ENCODE results near the gene CHID1.

The CHID1 gene

GRCh38 chr11:910589-911030, at the start of gene CHID1:
Gene CHID1 (minus strand): TSS chr11:910810. CDS start chr11:904816, 5,994 bp downstream.
- peak; percentile 87 to 90 for DNase-seq (ENCODE audit: low read depth in 1 of 2, low spot score in 1 of 2)
- TF ChIP-seq JUND (IDR thresholded peaks at IDR 0.05; ENCODE audit: low read depth): no peak
- in situ Hi-C loops (cut with HindIII; ENCODE audit: low pct_unique_long_range_greater_than_20kb, low sequenced_read_pairs): no loop called here

GRCh38 chr11:959608-960007, 49.0 kb upstream of the CHID1 start:
- TF ChIP-seq JUND (IDR thresholded peaks at IDR 0.05; ENCODE audit: low read depth): no peak
- in situ Hi-C loops (cut with HindIII; ENCODE audit: low pct_unique_long_range_greater_than_20kb, low sequenced_read_pairs): no loop called here
- no peak for DNase-seq (ENCODE audit: low read depth in 1 of 2, low spot score in 1 of 2)

DNA sequence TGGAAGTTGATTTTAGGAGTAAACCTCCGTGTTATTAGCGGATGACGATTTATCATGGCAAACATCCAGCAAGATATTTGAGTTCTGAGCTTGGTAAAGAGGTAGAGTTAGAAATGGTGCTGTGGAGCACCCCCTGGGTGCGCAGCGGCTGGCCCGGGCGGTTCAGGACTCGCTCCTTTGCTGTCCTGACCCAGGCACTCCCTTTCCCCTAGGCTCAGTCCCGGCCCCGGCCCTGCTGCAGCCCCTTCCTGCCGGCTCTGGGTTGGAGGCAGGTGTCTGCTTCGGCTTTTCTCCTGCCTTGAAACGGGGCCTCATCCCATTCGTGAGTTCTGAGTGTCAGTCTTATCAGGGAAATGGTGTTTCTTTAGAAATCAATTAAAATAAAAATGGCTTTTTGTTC, 48.4 kb upstream of the CHID1 start:
- in situ Hi-C loops (cut with HindIII; ENCODE audit: low pct_unique_long_range_greater_than_20kb, low sequenced_read_pairs): no loop called here
- TF ChIP-seq JUND (IDR thresholded peaks at IDR 0.05; ENCODE audit: low read depth): no peak
- DNase-seq (ENCODE audit: low read depth in 1 of 2, low spot score in 1 of 2): no peak

DNA sequence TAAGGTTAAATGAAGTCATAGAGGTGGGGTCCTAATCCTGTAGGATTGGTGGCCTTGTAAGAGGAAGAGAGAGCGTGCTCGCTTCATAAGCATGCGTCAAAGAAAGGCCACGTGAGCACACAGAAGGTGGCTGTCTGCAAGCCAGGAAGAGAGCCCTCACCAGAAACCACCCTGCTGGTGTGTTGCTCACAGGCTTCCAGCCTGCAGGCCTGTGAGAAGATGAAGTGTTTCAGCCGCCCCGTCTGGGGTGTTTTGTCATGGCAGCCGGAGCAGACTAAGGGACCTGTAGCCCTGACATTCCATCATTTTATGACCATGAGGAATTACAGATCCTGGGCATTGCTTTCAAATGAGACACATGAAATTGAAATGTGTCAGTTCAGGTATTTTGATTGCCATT, 47.5 kb upstream of the CHID1 start:
- in situ Hi-C loops (cut with HindIII; ENCODE audit: low pct_unique_long_range_greater_than_20kb, low sequenced_read_pairs): no loop called here
- DNase-seq (ENCODE audit: low read depth in 1 of 2, low spot score in 1 of 2): no peak
- no peak for TF ChIP-seq JUND (IDR thresholded peaks at IDR 0.05; ENCODE audit: low read depth)

DNA sequence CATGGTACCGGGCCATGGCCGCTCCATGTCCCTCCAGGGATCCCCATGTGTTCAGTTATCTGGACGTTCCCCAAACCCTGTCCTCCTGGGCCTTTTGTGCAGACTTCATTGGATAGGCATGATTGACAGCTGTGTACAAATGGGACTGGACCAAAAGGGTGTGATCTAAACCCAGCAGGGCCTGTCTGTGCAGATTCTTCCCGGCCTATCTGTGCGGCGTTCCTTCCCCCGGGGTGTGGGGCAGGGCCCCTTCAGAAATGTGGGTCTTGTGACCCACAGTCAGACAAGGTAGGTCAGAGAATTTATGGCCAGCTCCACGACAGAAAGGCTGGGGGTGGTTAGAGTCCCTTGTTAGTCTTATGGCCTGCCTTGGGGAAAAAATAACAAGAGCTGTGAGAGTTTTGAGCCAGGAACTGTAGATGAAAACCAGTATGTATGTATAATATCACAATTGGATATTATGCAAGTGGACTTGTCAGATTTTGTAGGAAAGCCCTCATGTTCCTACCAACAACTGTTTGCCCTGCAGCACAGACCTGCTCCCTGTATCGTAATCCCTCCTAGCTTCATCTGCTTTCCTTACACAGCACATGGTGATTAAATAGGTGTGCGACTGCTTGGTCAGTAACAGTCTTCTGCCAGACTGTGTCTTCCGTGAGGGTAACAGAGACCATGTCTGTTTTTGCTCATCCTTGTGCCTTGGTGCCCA, 46.8 kb upstream of the CHID1 start:
- no peak for TF ChIP-seq JUND (IDR thresholded peaks at IDR 0.05; ENCODE audit: low read depth)
- in situ Hi-C loops (cut with HindIII; ENCODE audit: low pct_unique_long_range_greater_than_20kb, low sequenced_read_pairs): no loop called here

DNA sequence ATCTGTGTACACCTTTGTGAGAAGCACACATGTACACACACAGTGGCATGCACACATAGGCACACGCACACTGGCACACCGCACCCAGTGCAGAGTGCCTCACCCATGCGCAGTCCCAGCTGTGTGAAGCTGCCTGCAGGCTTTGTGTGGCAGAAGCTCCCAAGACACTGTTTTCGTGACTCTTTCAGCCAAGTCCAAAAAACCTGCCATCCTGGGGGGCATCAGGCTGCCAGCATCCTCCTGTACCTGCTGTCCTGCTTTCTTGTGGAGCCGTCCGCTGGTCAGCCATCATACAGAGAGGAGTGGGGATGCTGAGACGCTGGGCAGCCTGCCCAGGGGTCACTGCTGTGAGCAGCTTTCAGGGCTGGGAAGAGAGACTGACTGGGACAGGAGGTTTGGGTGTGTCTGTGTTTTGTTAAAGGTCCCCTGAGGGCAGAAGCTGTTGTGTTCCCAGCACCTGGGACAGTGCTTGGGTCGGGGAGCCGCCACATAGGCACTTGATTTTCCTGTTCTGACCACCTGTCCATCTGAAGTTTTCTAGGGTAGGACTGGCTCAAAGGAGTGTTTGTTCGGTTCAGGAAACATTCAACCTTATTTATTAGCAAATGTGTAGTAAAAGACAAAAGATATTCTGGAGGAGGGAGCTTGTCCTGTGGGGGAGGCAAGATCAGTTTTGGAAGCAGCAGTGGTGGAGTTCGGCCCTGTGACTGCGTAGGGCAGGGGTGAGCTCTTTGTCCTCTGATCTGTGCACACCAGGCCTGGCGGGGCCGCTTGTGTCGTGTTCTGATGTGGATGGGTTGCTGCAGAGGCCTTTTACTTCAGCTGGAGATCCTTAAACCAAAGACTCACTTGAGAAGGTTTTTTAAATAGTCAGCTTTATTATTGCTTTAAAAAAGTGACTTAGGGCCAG, 44.8 kb upstream of the CHID1 start:
- in situ Hi-C loops (cut with HindIII; ENCODE audit: low pct_unique_long_range_greater_than_20kb, low sequenced_read_pairs): no loop called here
- DNase-seq (ENCODE audit: low read depth in 1 of 2, low spot score in 1 of 2): peak; percentile 17 to 78
- TF ChIP-seq JUND (IDR thresholded peaks at IDR 0.05; ENCODE audit: low read depth): no peak

More for the DNA sequence above, 46.8 kb upstream of the CHID1 start:
- peak in 1 of 2 experiments; percentile 23 for DNase-seq (ENCODE audit: low read depth in 1 of 2, low spot score in 1 of 2)

- no peak for DNase-seq (ENCODE audit: low read depth in 1 of 2, low spot score in 1 of 2)
- no peak for TF ChIP-seq JUND (IDR thresholded peaks at IDR 0.05; ENCODE audit: low read depth)
- in situ Hi-C loops (cut with HindIII; ENCODE audit: low pct_unique_long_range_greater_than_20kb, low sequenced_read_pairs): no loop called here
Measured at GRCh38 chr11:954392-955153, 44.0 kb upstream of the CHID1 start.

DNA sequence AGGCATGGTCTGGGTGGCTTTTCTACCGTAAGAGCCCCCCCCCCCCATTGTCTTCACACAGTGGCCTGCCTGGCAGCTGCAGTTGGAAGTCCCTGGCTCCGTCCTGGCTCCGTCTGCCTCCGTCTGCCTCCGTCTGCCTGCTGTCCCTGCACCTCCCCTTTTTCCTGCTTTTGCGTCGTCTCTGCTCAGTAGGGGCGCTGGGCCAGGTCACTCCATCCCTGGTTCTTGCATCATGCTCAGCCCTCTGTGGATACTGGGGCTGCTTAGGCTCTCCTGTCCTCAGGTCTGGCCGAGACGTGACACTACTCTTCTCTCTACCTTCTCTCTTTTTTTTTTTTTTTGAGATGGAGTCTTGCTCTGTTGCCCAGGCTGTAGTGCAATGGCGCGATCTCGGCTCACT, 42.9 kb upstream of the CHID1 start:
- no peak for TF ChIP-seq JUND (IDR thresholded peaks at IDR 0.05; ENCODE audit: low read depth)
- in situ Hi-C loops (cut with HindIII; ENCODE audit: low pct_unique_long_range_greater_than_20kb, low sequenced_read_pairs): no loop called here
- DNase-seq (ENCODE audit: low read depth in 1 of 2, low spot score in 1 of 2): no peak

- TF ChIP-seq JUND (IDR thresholded peaks at IDR 0.05; ENCODE audit: low read depth): no peak
- in situ Hi-C loops (cut with HindIII; ENCODE audit: low pct_unique_long_range_greater_than_20kb, low sequenced_read_pairs): no loop called here
- no peak for DNase-seq (ENCODE audit: low read depth in 1 of 2, low spot score in 1 of 2)
Measured at GRCh38 chr11:952406-953385, 42.1 kb upstream of the CHID1 start.

DNA sequence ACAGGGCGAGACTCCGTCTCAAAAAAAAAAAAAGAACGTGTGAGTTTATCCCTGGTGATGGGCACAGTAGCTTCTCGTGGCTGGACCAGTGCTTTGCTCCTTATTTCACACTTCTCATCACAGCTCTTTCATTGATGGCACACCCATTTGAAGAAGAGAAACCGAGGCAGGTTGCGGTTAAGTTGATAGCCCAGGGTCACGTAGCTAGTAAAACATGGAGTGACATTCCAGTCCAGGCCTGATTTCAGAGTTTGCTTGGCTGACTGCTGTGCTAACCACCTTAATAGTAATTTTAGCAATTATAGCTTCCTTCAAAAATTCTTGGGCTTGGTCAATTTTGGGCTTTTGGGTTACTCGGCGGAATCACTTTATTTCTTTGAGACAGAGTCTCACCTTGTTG, 40.9 kb upstream of the CHID1 start:
- TF ChIP-seq JUND (IDR thresholded peaks at IDR 0.05; ENCODE audit: low read depth): no peak
- in situ Hi-C loops (cut with HindIII; ENCODE audit: low pct_unique_long_range_greater_than_20kb, low sequenced_read_pairs): no loop called here
- no peak for DNase-seq (ENCODE audit: low read depth in 1 of 2, low spot score in 1 of 2)

GRCh38 chr11:947744-948143, 37.1 kb upstream of the CHID1 start:
- DNase-seq (ENCODE audit: low read depth in 1 of 2, low spot score in 1 of 2): no peak
- TF ChIP-seq JUND (IDR thresholded peaks at IDR 0.05; ENCODE audit: low read depth): no peak
- in situ Hi-C loops (cut with HindIII; ENCODE audit: low pct_unique_long_range_greater_than_20kb, low sequenced_read_pairs): no loop called here
